ENCODE results near the gene DOLK. TPM values are rescaled to one million over a fixed set of nuclear protein-coding genes. Genes with fewer than 3 reads are reported as not detected.
"Not testable (repeated sequence)": the region's sequence is repeated elsewhere in the genome, so short reads cannot be mapped to it uniquely, and the experiment has no call there.

Gene DOLK
- total RNA-seq, 3 donors from 2014 or later, result 11.1 to 16.2 (median 14.3) TPM

GRCh38 chr9:128983536-128983935 lies 36.1 kb upstream of the DOLK start:
- no peak overlapping the region for H3K27ac ChIP-seq
- no peak for TF ChIP-seq POLR2A (IDR thresholded peaks at IDR 0.05)
- TF ChIP-seq, protein P1, sequence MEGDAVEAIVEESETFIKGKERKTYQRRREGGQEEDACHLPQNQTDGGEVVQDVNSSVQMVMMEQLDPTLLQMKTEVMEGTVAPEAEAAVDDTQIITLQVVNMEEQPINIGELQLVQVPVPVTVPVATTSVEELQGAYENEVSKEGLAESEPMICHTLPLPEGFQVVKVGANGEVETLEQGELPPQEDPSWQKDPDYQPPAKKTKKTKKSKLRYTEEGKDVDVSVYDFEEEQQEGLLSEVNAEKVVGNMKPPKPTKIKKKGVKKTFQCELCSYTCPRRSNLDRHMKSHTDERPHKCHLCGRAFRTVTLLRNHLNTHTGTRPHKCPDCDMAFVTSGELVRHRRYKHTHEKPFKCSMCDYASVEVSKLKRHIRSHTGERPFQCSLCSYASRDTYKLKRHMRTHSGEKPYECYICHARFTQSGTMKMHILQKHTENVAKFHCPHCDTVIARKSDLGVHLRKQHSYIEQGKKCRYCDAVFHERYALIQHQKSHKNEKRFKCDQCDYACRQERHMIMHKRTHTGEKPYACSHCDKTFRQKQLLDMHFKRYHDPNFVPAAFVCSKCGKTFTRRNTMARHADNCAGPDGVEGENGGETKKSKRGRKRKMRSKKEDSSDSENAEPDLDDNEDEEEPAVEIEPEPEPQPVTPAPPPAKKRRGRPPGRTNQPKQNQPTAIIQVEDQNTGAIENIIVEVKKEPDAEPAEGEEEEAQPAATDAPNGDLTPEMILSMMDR (IDR thresholded peaks at IDR 0.05), result no peak
- TF ChIP-seq POLR2AphosphoS5 (IDR thresholded peaks at IDR 0.05), result no peak
- DNase-seq (ENCODE audit: low spot score in 2 of 2), result no peak
- H3K9me3 ChIP-seq, result no peaks in the 10 kb centered on the region
- no peaks in the 10 kb centered on the region for H3K27me3 ChIP-seq
- H3K36me3 ChIP-seq, result peaks cover 7% of the 10 kb centered on the region
- H3K4me3 ChIP-seq, result no peak overlapping the region
- H3K4me1 ChIP-seq, result no peaks in the 10 kb centered on the region
- intact Hi-C loops (cut with DNase I; ENCODE audit: low total_unique reads), result no loop called here

- intact Hi-C loops (cut with DNase I; ENCODE audit: low total_unique reads), result loop anchor here (10.0 kb wide), 1 partner anchor 1534 kb away; no protein-coding TSS in a partner anchor
- DNase-seq (ENCODE audit: low spot score in 2 of 2), result no peak
- no peak for TF ChIP-seq POLR2AphosphoS5 (IDR thresholded peaks at IDR 0.05)
- no peak for TF ChIP-seq POLR2A (IDR thresholded peaks at IDR 0.05)
- Histone ChIP-seq H3K4me3 (no peak overlapping the region), H3K9me3 (no peaks in the 10 kb centered on the region), H3K27me3 (no peaks in the 10 kb centered on the region), H3K4me1 (no peaks in the 10 kb centered on the region), H3K36me3 (peaks cover 3% of the 10 kb centered on the region), H3K27ac (no peak overlapping the region)
These were observed 31.7 kb upstream of the DOLK start for GRCh38 chr9:128979111-128979510.

DNA sequence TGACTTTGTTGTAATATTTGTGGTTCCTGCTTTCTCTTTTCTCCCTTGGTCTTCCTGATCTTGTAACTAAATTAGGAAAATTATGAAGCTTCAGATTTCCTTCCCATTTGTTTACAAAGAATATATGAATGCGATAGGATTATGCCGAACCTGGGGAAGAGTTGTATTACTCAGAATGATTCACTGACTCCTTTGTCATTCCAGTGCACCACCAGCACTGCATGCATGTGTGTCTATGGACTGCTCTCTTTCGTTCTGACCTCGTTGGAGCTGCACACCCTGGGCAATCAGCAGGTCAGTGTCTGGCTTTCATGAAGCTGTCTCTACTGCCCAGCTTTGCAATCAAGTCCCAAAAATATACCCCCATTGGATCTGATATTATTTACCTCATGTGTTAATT lies 25.6 kb upstream of the DOLK start:
- intact Hi-C loops (cut with DNase I; ENCODE audit: low total_unique reads), result loop anchor here (10.0 kb wide), 1 partner anchor 1528 kb away; no protein-coding TSS in a partner anchor
- no peaks in the 10 kb centered on the region for H3K9me3 ChIP-seq
- no peak for TF ChIP-seq POLR2A (IDR thresholded peaks at IDR 0.05)
- TF ChIP-seq, protein P1 (IDR thresholded peaks at IDR 0.05), result no peak
- TF ChIP-seq POLR2AphosphoS5 (IDR thresholded peaks at IDR 0.05), result no peak

GRCh38 chr9:128969491-128969890 lies 22.1 kb upstream of the DOLK start:
- DNase-seq (ENCODE audit: low spot score in 2 of 2), result no peak
- H3K4me1 ChIP-seq, result no peaks in the 10 kb centered on the region
- H3K9me3 ChIP-seq, result no peaks in the 10 kb centered on the region
- intact Hi-C loops (cut with DNase I; ENCODE audit: low total_unique reads), result no loop called here
- no peaks in the 10 kb centered on the region for H3K27me3 ChIP-seq
- H3K27ac ChIP-seq, result no peak overlapping the region
- TF ChIP-seq, protein P1 (IDR thresholded peaks at IDR 0.05), result no peak
- no peak for TF ChIP-seq POLR2AphosphoS5 (IDR thresholded peaks at IDR 0.05)
- TF ChIP-seq POLR2A (IDR thresholded peaks at IDR 0.05), result no peak
- H3K4me3 ChIP-seq, result no peak overlapping the region
- H3K36me3 ChIP-seq, result no peaks in the 10 kb centered on the region

More for the DNA sequence above, 25.6 kb upstream of the DOLK start:
- no peak overlapping the region for H3K4me3 ChIP-seq
- no peak overlapping the region for H3K27ac ChIP-seq
- DNase-seq (ENCODE audit: low spot score in 2 of 2), result no peak
- H3K36me3 ChIP-seq, result no peaks in the 10 kb centered on the region
- no peaks in the 10 kb centered on the region for H3K27me3 ChIP-seq
- H3K4me1 ChIP-seq, result no peaks in the 10 kb centered on the region

- H3K27me3 ChIP-seq; H3K9me3 ChIP-seq; H3K4me3 ChIP-seq; H3K36me3 ChIP-seq; H3K27ac ChIP-seq; DNase-seq (ENCODE audit: low spot score in 2 of 2); intact Hi-C loops (cut with DNase I; ENCODE audit: low total_unique reads); H3K4me1 ChIP-seq: not testable (repeated sequence)
These were observed 14.0 kb upstream of the DOLK start for GRCh38 chr9:128961403-128961802.

GRCh38 chr9:128947277-128947526 lies 201 bp downstream of the DOLK start:
- intact Hi-C loops (cut with DNase I; ENCODE audit: low total_unique reads), result loop anchor here (5.0 kb wide), 1 partner anchor 1135 kb away; no protein-coding TSS in a partner anchor
- DNase-seq (ENCODE audit: low spot score in 2 of 2), result no peak
- Histone ChIP-seq H3K27me3 (no peaks in the 10 kb centered on the region), H3K27ac (peak overlapping the region; percentile 92 to 94), H3K4me3 (peak overlapping the region; percentile 89 to 96 (median 94)), H3K36me3 (no peaks in the 10 kb centered on the region), H3K4me1 (no peaks in the 10 kb centered on the region), H3K9me3 (no peaks in the 10 kb centered on the region)
- TF ChIP-seq POLR2AphosphoS5 (IDR thresholded peaks at IDR 0.05) (no peak), POLR2A (IDR thresholded peaks at IDR 0.05) (no peak)
- TF ChIP-seq, protein P1 (IDR thresholded peaks at IDR 0.05), result no peak
